Effector memory CD8-positive, alpha-beta T cell (primary cell): ENCODE data around the gene VWA5B1.

Source experiments
- ATAC-seq: fragments of 150-1000 bp; cut with Tn5 transposase; replicated peaks from 2 replicates; pipeline ENCODE4 v1.10.0; 2021; ENCODE audit warnings: mild to moderate bottlenecking, moderate library complexity
- DNase-seq, 3 experiments: peaks; one replicate each; pipeline ENCODE4 v3.0.0; 2021
- H3K27ac Mint-ChIP-seq, 2 donors: one replicate each; pipeline ENCODE4 v1.8.0; 2022; ENCODE audit warnings: mild to moderate bottlenecking in 2 of 2, mixed read lengths in 2 of 2, moderate library complexity in 2 of 2
- H3K27me3 Mint-ChIP-seq, 2 donors: one replicate each; pipeline ENCODE4 v1.8.0; 2022; ENCODE audit warnings: mixed read lengths in 2 of 2
- H3K36me3 Mint-ChIP-seq: one replicate; pipeline ENCODE4 v1.8.0; 2022; ENCODE audit warnings: mild to moderate bottlenecking, moderate library complexity, mixed read lengths; ENCODE audit not compliant: insufficient read depth
- H3K4me1 Mint-ChIP-seq, 2 donors: one replicate each; pipeline ENCODE4 v1.8.0; 2022; ENCODE audit warnings: low read depth in 2 of 2, mixed read lengths in 2 of 2
- H3K4me3 Mint-ChIP-seq, 2 donors: one replicate each; pipeline ENCODE4 v1.8.0; 2022; ENCODE audit warnings: mild to moderate bottlenecking in 2 of 2, mixed read lengths in 2 of 2, moderate library complexity in 2 of 2
- H3K9me3 Mint-ChIP-seq, 2 donors: one replicate each; pipeline ENCODE4 v1.8.0; 2022; ENCODE audit warnings: mixed read lengths in 2 of 2

The VWA5B1 gene

GRCh38 chr1:20375563-20375962, 84.9 kb downstream of the VWA5B1 start:
- Mint-ChIP-seq H3K27me3 (peaks cover 59 to 66% of the 10 kb centered on the region in 2 donors), H3K27ac (no peak overlapping the region), H3K4me1 (no peaks in the 10 kb centered on the region), H3K36me3 (no peaks in the 10 kb centered on the region), H3K4me3 (no peak overlapping the region), H3K9me3 (no peaks in the 10 kb centered on the region)
- DNase-seq, result no peak
- no peak for ATAC-seq

DNA sequence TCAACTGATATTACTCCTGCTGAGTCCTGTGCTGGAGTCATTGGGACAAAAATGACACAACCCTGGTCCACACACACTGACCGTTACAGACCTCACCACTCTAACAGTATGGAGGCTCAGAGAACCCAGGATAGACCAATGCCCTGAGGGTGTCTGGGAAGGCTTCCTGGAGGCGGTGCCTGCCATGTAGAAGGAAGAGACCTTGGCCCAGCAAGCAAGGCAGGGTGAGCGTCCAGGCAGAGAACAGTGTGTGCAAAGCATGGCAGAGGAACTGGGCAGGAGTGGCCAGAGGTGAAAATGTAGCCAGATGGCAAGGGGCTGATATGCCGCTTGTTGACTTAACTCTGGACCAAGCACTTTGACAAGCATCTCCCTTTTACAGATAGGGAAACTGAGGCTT, 85.5 kb downstream of the VWA5B1 start:
- no peaks in the 10 kb centered on the region for H3K9me3 Mint-ChIP-seq
- no peaks in the 10 kb centered on the region for H3K36me3 Mint-ChIP-seq
- no peak overlapping the region for H3K4me3 Mint-ChIP-seq
- DNase-seq, result no peak
- no peaks in the 10 kb centered on the region for H3K4me1 Mint-ChIP-seq
- ATAC-seq, result no peak
- H3K27ac Mint-ChIP-seq, result no peak overlapping the region
- peaks cover 57 to 62% of the 10 kb centered on the region in 2 donors for H3K27me3 Mint-ChIP-seq

- no peaks in the 10 kb centered on the region for H3K36me3 Mint-ChIP-seq
- ATAC-seq (peak; percentile 71), DNase-seq (peak; percentile 42 to 62 (median 51))
- peaks cover 49 to 54% of the 10 kb centered on the region in 2 donors for H3K27me3 Mint-ChIP-seq
- H3K9me3 Mint-ChIP-seq, result peaks cover 0 to 2% of the 10 kb centered on the region in 2 donors
- no peaks in the 10 kb centered on the region for H3K4me1 Mint-ChIP-seq
- no peak overlapping the region for H3K4me3 Mint-ChIP-seq
- no peak overlapping the region for H3K27ac Mint-ChIP-seq
These were observed 86.3 kb downstream of the VWA5B1 start for GRCh38 chr1:20376880-20377494.

DNA sequence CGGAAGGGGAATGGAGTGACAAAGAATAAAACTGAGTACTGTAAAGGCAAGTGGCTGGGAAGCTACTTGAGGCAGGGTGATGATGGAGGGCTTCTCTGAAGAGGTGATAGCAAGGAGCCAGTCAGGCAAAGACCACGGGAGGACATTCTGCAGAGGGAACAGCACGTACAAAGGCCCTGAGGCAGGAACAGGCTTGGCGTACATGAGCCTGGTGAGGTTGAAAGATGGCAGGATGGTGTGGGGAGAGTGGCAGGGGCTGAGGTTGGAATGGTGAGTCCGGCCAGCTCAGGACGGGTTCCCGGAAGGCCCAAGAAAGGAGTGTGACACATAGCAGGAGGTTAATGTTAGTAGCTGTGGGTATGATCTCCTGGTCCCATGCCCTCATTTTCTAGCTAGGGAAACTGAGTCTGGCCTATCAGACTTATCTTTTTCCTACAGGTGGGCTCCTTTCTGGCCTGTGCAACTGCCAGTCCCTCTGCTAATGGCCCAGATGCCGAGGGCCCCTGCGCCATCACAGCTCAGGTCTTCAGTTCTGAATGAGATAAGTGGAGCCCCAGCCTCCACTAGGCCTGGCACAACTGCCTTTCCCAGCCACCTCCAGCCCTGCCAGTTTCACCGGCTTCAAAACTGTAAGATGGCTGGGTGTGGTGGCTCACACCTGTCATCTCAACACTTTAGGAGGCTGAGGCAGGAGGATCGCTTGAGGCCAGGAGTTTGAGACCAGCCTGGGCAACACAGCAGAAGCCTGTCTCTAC, 87.0 kb downstream of the VWA5B1 start:
- H3K4me1 Mint-ChIP-seq, result no peaks in the 10 kb centered on the region
- peaks cover 48 to 54% of the 10 kb centered on the region in 2 donors for H3K27me3 Mint-ChIP-seq
- peaks cover 2 to 8% of the 10 kb centered on the region in 2 donors for H3K9me3 Mint-ChIP-seq
- ATAC-seq (no peak), DNase-seq (no peak)
- no peak overlapping the region for H3K4me3 Mint-ChIP-seq
- no peak overlapping the region for H3K27ac Mint-ChIP-seq
- no peaks in the 10 kb centered on the region for H3K36me3 Mint-ChIP-seq

- Mint-ChIP-seq H3K27me3 (peaks cover 47 to 49% of the 10 kb centered on the region in 2 donors), H3K27ac (no peak overlapping the region), H3K36me3 (no peaks in the 10 kb centered on the region), H3K9me3 (peaks cover 2 to 8% of the 10 kb centered on the region in 2 donors), H3K4me3 (no peak overlapping the region), H3K4me1 (no peaks in the 10 kb centered on the region)
- DNase-seq (no peak), ATAC-seq (no peak)
These were observed 88.4 kb downstream of the VWA5B1 start for GRCh38 chr1:20379075-20379474.

GRCh38 chr1:20380175-20380574, 89.5 kb downstream of the VWA5B1 start:
- H3K27ac Mint-ChIP-seq, result no peak overlapping the region
- DNase-seq (no peak), ATAC-seq (no peak)
- H3K9me3 Mint-ChIP-seq, result peaks cover 2 to 8% of the 10 kb centered on the region in 2 donors
- no peak overlapping the region for H3K4me3 Mint-ChIP-seq
- H3K4me1 Mint-ChIP-seq, result peaks cover 0 to 2% of the 10 kb centered on the region in 2 donors
- H3K36me3 Mint-ChIP-seq, result no peaks in the 10 kb centered on the region
- H3K27me3 Mint-ChIP-seq, result peaks cover 56 to 59% of the 10 kb centered on the region in 2 donors

DNA sequence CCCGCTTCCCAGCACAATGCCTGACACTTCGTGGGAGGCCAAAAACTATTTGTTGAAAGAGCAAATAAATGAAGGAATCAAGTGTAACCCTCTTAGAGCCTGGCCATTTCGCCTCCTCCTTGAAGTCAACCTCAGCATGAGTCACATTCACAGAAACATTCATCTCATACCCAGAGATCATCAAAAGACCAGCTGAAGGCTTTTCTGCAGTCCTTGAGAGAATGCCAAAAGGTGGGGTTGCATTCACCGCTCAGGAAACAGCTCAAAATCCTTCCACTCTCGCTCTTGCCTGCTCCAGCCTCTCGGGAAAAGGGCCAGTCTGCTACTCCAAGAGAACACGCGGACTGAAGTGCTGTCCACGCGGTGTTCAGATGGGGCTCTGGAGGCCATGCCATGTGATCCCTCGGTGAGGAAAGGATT, 90.0 kb downstream of the VWA5B1 start:
- Mint-ChIP-seq H3K9me3 (peaks cover 2 to 8% of the 10 kb centered on the region in 2 donors), H3K4me3 (no peak overlapping the region), H3K27ac (no peak overlapping the region), H3K36me3 (no peaks in the 10 kb centered on the region), H3K4me1 (peaks cover 0 to 2% of the 10 kb centered on the region in 2 donors), H3K27me3 (peaks cover 56 to 59% of the 10 kb centered on the region in 2 donors)
- ATAC-seq (no peak), DNase-seq (no peak)

DNA sequence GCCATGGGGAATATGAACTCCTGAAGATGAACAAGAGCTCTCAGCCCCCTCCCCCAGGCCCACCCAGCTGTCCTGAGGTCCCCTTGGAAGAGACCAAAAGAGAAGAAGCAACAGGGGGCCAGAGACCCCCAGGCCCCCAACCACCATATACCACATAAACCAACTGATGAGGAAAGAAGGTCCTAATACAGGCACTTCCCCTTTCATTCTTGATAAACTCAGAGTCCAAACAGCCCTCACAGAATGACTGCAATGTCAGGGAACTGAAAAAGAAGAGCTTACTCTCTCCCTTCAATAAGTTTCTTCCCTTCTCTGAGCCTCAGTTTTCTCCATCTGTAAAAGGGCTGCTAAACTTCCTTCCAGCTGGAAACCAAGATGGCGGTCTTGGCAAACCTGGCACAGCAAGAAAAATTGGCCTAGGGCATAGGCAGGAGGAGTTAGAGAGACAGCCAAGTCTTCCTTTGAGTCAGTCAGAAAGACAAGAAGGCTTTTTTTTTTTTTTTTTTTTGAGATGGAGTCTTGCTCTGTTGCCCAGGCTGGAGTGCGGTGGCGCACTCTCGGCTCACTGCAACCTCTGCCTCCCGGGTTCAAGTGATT, 90.5 kb downstream of the VWA5B1 start:
- no peak for ATAC-seq
- Mint-ChIP-seq H3K36me3 (no peaks in the 10 kb centered on the region), H3K9me3 (peaks cover 2 to 8% of the 10 kb centered on the region in 2 donors), H3K4me3 (no peak overlapping the region), H3K27ac (no peak overlapping the region), H3K27me3 (peaks cover 53 to 59% of the 10 kb centered on the region in 2 donors), H3K4me1 (peaks cover 0 to 2% of the 10 kb centered on the region in 2 donors)
- no peak for DNase-seq

- Mint-ChIP-seq H3K4me3 (no peak overlapping the region), H3K27me3 (peaks cover 56 to 60% of the 10 kb centered on the region in 2 donors), H3K9me3 (peaks cover 2 to 8% of the 10 kb centered on the region in 2 donors), H3K27ac (no peak overlapping the region), H3K4me1 (peaks cover 0 to 2% of the 10 kb centered on the region in 2 donors), H3K36me3 (no peaks in the 10 kb centered on the region)
- no peak for ATAC-seq
- DNase-seq, result no peak
These were observed 91.3 kb downstream of the VWA5B1 start for GRCh38 chr1:20381961-20382360.

GRCh38 chr1:20382711-20383110, 92.0 kb downstream of the VWA5B1 start:
- no peak overlapping the region for H3K4me3 Mint-ChIP-seq
- peaks cover 2 to 8% of the 10 kb centered on the region in 2 donors for H3K9me3 Mint-ChIP-seq
- H3K27me3 Mint-ChIP-seq, result peaks cover 56 to 60% of the 10 kb centered on the region in 2 donors
- ATAC-seq (no peak), DNase-seq (no peak)
- H3K4me1 Mint-ChIP-seq, result peaks cover 0 to 2% of the 10 kb centered on the region in 2 donors
- H3K27ac Mint-ChIP-seq, result no peak overlapping the region
- no peaks in the 10 kb centered on the region for H3K36me3 Mint-ChIP-seq

DNA sequence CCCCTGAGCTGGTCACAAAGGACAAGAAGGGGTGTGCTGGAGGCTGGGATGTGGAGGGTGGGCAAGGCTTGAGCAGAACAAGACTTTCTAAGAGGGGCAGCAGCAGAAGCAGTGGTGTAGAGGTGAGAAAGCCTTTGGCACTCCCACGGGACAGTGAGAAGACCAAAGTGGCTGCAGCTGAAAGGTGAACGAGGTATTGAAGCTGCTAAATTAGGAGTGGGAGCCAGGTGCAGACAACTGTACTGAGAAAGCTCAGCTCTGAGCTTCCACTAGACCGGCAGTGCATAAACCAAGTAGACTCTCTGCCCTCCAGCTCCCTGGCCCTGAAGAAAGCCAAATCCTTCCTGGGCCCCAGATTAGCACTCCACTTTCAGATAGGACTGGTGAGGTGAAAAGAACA, 93.0 kb downstream of the VWA5B1 start:
- peaks cover 2 to 8% of the 10 kb centered on the region in 2 donors for H3K9me3 Mint-ChIP-seq
- ATAC-seq, result no peak
- peaks cover 59 to 68% of the 10 kb centered on the region in 2 donors for H3K27me3 Mint-ChIP-seq

DNA sequence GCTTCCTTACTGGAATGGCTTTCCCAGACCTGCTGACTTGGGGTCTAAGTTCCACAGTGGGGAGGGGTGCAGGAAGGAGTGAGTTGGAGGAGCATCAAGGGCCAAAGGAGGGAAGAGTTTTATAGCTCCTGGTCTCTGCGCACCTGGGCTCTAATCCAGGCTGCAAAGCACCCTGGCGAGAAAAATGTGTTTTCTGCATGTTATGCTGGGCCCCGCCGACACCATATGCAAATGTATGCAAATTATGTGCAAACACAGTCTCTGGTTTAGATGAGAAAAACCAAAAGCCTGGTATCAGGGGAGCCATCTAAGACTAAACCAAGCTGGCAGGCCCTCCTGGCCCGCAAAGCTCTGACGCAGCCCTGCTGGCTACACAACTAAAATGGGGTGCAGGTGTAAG, 95.0 kb downstream of the VWA5B1 start:
- H3K4me3 Mint-ChIP-seq, result no peak overlapping the region
- H3K36me3 Mint-ChIP-seq, result no peaks in the 10 kb centered on the region
- H3K27me3 Mint-ChIP-seq, result peaks cover 59 to 69% of the 10 kb centered on the region in 2 donors
- H3K9me3 Mint-ChIP-seq, result peaks cover 2 to 8% of the 10 kb centered on the region in 2 donors
- DNase-seq (no peak), ATAC-seq (no peak)
- H3K27ac Mint-ChIP-seq, result no peak overlapping the region
- peaks cover 0 to 2% of the 10 kb centered on the region in 2 donors for H3K4me1 Mint-ChIP-seq

More for the DNA sequence above, 93.0 kb downstream of the VWA5B1 start:
- no peak overlapping the region for H3K4me3 Mint-ChIP-seq
- no peak overlapping the region for H3K27ac Mint-ChIP-seq
- H3K4me1 Mint-ChIP-seq, result peaks cover 0 to 2% of the 10 kb centered on the region in 2 donors
- H3K36me3 Mint-ChIP-seq, result no peaks in the 10 kb centered on the region
- DNase-seq, result no peak

GRCh38 chr1:20386323-20387081, 95.8 kb downstream of the VWA5B1 start:
- H3K4me1 Mint-ChIP-seq, result peaks cover 0 to 2% of the 10 kb centered on the region in 2 donors
- DNase-seq (no peak), ATAC-seq (no peak)
- peaks cover 63 to 75% of the 10 kb centered on the region in 2 donors for H3K27me3 Mint-ChIP-seq
- H3K27ac Mint-ChIP-seq, result no peak overlapping the region
- no peak overlapping the region for H3K4me3 Mint-ChIP-seq
- H3K36me3 Mint-ChIP-seq, result no peaks in the 10 kb centered on the region
- peaks cover 2 to 8% of the 10 kb centered on the region in 2 donors for H3K9me3 Mint-ChIP-seq
